C4-2B (cell line): ENCODE measurements around the gene NEGR1.

ENCODE experiments used
- H3K27ac ChIP-seq: fragments of 450-650 bp; 2 replicates; pipeline ENCODE4 v1.5.1; 2017
- ZFX ChIP-seq: fragments of 450-650 bp; IDR thresholded peaks from 2 replicates; pipeline ENCODE4 v1.6.1; 2017
- TF ChIP-seq, protein P1 (sequence below): fragments of 450-650 bp; conservative IDR thresholded peaks from 2 replicates; pipeline ENCODE4 v1.5.1; 2017; ENCODE audit warnings: mild to moderate bottlenecking

Gene NEGR1

DNA sequence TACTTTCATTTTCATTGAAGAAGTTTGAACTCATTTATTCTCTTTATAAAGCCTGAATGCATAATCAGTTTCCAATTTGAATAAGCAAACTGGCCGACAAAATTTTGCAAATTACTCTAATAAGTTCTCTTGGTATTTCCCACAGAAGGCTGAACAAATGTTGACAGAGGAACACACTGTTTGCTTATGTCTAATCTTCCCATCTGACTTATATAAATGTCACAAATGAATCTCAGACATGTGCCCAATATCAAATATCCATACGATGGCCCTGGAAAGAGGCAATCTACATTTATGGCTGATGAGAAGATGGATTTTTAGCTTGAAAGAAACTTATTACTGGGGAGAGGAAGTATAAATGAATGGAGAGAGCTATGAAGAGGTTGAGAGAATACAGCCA lies 820.9 kb downstream of the NEGR1 start:
- TF ChIP-seq, protein P1, sequence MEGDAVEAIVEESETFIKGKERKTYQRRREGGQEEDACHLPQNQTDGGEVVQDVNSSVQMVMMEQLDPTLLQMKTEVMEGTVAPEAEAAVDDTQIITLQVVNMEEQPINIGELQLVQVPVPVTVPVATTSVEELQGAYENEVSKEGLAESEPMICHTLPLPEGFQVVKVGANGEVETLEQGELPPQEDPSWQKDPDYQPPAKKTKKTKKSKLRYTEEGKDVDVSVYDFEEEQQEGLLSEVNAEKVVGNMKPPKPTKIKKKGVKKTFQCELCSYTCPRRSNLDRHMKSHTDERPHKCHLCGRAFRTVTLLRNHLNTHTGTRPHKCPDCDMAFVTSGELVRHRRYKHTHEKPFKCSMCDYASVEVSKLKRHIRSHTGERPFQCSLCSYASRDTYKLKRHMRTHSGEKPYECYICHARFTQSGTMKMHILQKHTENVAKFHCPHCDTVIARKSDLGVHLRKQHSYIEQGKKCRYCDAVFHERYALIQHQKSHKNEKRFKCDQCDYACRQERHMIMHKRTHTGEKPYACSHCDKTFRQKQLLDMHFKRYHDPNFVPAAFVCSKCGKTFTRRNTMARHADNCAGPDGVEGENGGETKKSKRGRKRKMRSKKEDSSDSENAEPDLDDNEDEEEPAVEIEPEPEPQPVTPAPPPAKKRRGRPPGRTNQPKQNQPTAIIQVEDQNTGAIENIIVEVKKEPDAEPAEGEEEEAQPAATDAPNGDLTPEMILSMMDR, result no peak
- TF ChIP-seq ZFX, result no peak
- H3K27ac ChIP-seq, result no peak overlapping the region; the same call in 1 of the 2 replicates

GRCh38 chr1:71448444-71448843 lies 833.9 kb downstream of the NEGR1 start:
- no peak for TF ChIP-seq ZFX
- TF ChIP-seq, protein P1, result no peak
- H3K27ac ChIP-seq, result no peak overlapping the region

- TF ChIP-seq, protein P1, result no peak
- TF ChIP-seq ZFX, result no peak
- no peak overlapping the region for H3K27ac ChIP-seq
These were observed 843.7 kb downstream of the NEGR1 start for GRCh38 chr1:71438626-71439025.

DNA sequence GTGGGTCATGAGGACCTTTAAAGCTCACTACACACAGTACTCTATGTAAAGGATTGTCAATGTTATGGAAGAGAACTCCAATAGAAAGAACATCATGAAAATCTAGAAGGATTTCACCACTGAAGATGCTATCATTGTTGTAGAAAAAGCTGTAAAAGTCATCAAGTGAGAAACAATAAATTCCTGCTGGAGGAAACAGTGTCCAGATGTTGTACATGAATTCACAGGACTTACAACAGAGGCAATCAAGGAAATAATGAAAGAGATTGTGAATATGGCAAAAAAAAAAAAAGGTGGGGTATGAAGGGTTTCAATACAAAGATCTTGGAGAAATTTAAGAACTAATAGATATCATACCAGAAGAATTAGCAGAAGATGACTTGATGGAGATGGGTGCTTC lies 846.4 kb downstream of the NEGR1 start:
- TF ChIP-seq, protein P1, result no peak
- TF ChIP-seq ZFX, result no peak
- H3K27ac ChIP-seq, result no peak overlapping the region

- no peak for TF ChIP-seq ZFX
These were observed 848.1 kb downstream of the NEGR1 start for GRCh38 chr1:71434240-71434639.

GRCh38 chr1:71428029-71428428 lies 854.3 kb downstream of the NEGR1 start:
- TF ChIP-seq, protein P1, result no peak
- TF ChIP-seq ZFX, result no peak
- H3K27ac ChIP-seq, result no peak overlapping the region

More at GRCh38 chr1:71434240-71434639, 848.1 kb downstream of the NEGR1 start:
- H3K27ac ChIP-seq, result no peak overlapping the region

DNA sequence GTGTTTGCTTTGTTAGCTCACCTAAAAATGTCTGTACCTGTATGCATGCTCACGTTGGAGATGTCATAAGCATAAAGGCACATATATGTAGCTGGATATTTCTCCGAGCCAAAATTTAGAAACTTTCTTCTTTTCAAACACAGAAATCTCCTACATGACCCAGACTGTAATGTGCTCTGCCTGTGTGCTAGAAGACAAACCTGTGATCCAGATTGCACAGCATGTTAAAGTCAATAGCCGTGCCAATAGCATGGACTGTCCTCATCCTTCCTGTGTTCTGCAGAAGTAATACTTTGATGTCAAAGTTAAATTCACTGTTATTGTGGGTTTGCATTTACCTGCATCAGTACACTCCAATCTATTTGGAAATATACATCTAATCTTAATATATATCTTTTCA lies 855.3 kb downstream of the NEGR1 start:
- no peak overlapping the region for H3K27ac ChIP-seq
- TF ChIP-seq ZFX, result no peak
- TF ChIP-seq, protein P1, result no peak

- no peak overlapping the region for H3K27ac ChIP-seq
- TF ChIP-seq, protein P1, result no peak
- no peak for TF ChIP-seq ZFX
These were observed 857.8 kb downstream of the NEGR1 start for GRCh38 chr1:71424536-71424935.
